Measurements from ENCODE around the gene SHC4.
"Not testable (repeated sequence)": the region's sequence is repeated elsewhere in the genome, so short reads cannot be mapped to it uniquely, and the experiment has no call there.

The SHC4 gene

GRCh38 chr15:48800811-48801455 is 162.8 kb downstream of the SHC4 start:
- Histone ChIP-seq H3K27me3 (ENCODE audit: control insufficient read depth, insufficient read depth, low read length) (no peaks in the 10 kb centered on the region), H3K9me3 (replicated peaks; ENCODE audit: low read length) (no peaks in the 10 kb centered on the region), H3K9ac (ENCODE audit: low read depth, low read length) (peak overlapping the region; percentile 1), H3K4me3 (ENCODE audit: low read length) (no peak overlapping the region), H3K4me2 (ENCODE audit: low read length) (peak overlapping the region; percentile 22), H3K36me3 (ENCODE audit: insufficient read depth, low read length) (no peaks in the 10 kb centered on the region), H3K4me1 (ENCODE audit: control insufficient read depth, insufficient read depth, low read length) (peaks cover 25% of the 10 kb centered on the region)

- no peak overlapping the region for H3K4me2 ChIP-seq (ENCODE audit: low read length)
- H3K9ac ChIP-seq (ENCODE audit: low read depth, low read length), result no peak overlapping the region
- H3K9me3 ChIP-seq (replicated peaks; ENCODE audit: low read length), result no peaks in the 10 kb centered on the region
- no peaks in the 10 kb centered on the region for H3K27me3 ChIP-seq (ENCODE audit: control insufficient read depth, insufficient read depth, low read length)
- H3K36me3 ChIP-seq (ENCODE audit: insufficient read depth, low read length), result no peaks in the 10 kb centered on the region
- H3K4me1 ChIP-seq (ENCODE audit: control insufficient read depth, insufficient read depth, low read length), result peaks cover 23% of the 10 kb centered on the region
- H3K4me3 ChIP-seq (ENCODE audit: low read length), result no peak overlapping the region
Observed at GRCh38 chr15:48800245-48800644, 163.5 kb downstream of the SHC4 start.

GRCh38 chr15:48798319-48798718 is 165.4 kb downstream of the SHC4 start:
- Histone ChIP-seq H3K27me3 (ENCODE audit: control insufficient read depth, insufficient read depth, low read length) (no peaks in the 10 kb centered on the region), H3K9me3 (replicated peaks; ENCODE audit: low read length) (no peaks in the 10 kb centered on the region), H3K4me2 (ENCODE audit: low read length) (no peak overlapping the region), H3K4me3 (ENCODE audit: low read length) (no peak overlapping the region), H3K4me1 (ENCODE audit: control insufficient read depth, insufficient read depth, low read length) (peaks cover 29% of the 10 kb centered on the region), H3K36me3 (ENCODE audit: insufficient read depth, low read length) (no peaks in the 10 kb centered on the region), H3K9ac (ENCODE audit: low read depth, low read length) (no peak overlapping the region)

- Histone ChIP-seq H3K9me3 (replicated peaks; ENCODE audit: low read length) (no peaks in the 10 kb centered on the region), H3K4me2 (ENCODE audit: low read length) (peak overlapping the region; percentile 72), H3K4me3 (ENCODE audit: low read length) (peak overlapping the region; percentile 3), H3K36me3 (ENCODE audit: insufficient read depth, low read length) (no peaks in the 10 kb centered on the region), H3K27me3 (ENCODE audit: control insufficient read depth, insufficient read depth, low read length) (no peaks in the 10 kb centered on the region), H3K4me1 (ENCODE audit: control insufficient read depth, insufficient read depth, low read length) (peaks cover 24% of the 10 kb centered on the region), H3K9ac (ENCODE audit: low read depth, low read length) (no peak overlapping the region)
Observed at GRCh38 chr15:48796930-48797329, 166.8 kb downstream of the SHC4 start.

- no peaks in the 10 kb centered on the region for H3K9me3 ChIP-seq (replicated peaks; ENCODE audit: low read length)
- H3K27me3 ChIP-seq (ENCODE audit: control insufficient read depth, insufficient read depth, low read length), result no peaks in the 10 kb centered on the region
- no peaks in the 10 kb centered on the region for H3K36me3 ChIP-seq (ENCODE audit: insufficient read depth, low read length)
- peak overlapping the region; percentile 72 for H3K4me2 ChIP-seq (ENCODE audit: low read length)
- H3K9ac ChIP-seq (ENCODE audit: low read depth, low read length), result no peak overlapping the region
- H3K4me3 ChIP-seq (ENCODE audit: low read length), result no peak overlapping the region
- peaks cover 24% of the 10 kb centered on the region for H3K4me1 ChIP-seq (ENCODE audit: control insufficient read depth, insufficient read depth, low read length)
Observed at GRCh38 chr15:48796521-48796920, 167.2 kb downstream of the SHC4 start.

GRCh38 chr15:48795901-48796300 is 167.8 kb downstream of the SHC4 start:
- H3K9me3 ChIP-seq (replicated peaks; ENCODE audit: low read length), result no peaks in the 10 kb centered on the region

GRCh38 chr15:48794697-48795134 is 169.0 kb downstream of the SHC4 start:
- no peak overlapping the region for H3K4me3 ChIP-seq (ENCODE audit: low read length)
- H3K27me3 ChIP-seq (ENCODE audit: control insufficient read depth, insufficient read depth, low read length), result no peaks in the 10 kb centered on the region
- H3K9me3 ChIP-seq (replicated peaks; ENCODE audit: low read length), result no peaks in the 10 kb centered on the region
- no peaks in the 10 kb centered on the region for H3K36me3 ChIP-seq (ENCODE audit: insufficient read depth, low read length)
- H3K4me1 ChIP-seq (ENCODE audit: control insufficient read depth, insufficient read depth, low read length), result peaks cover 19% of the 10 kb centered on the region
- H3K9ac ChIP-seq (ENCODE audit: low read depth, low read length), result no peak overlapping the region
- no peak overlapping the region for H3K4me2 ChIP-seq (ENCODE audit: low read length)

More at GRCh38 chr15:48795901-48796300, 167.8 kb downstream of the SHC4 start:
- Histone ChIP-seq H3K4me3 (ENCODE audit: low read length) (no peak overlapping the region), H3K27me3 (ENCODE audit: control insufficient read depth, insufficient read depth, low read length) (no peaks in the 10 kb centered on the region), H3K36me3 (ENCODE audit: insufficient read depth, low read length) (no peaks in the 10 kb centered on the region), H3K9ac (ENCODE audit: low read depth, low read length) (no peak overlapping the region), H3K4me1 (ENCODE audit: control insufficient read depth, insufficient read depth, low read length) (peaks cover 23% of the 10 kb centered on the region), H3K4me2 (ENCODE audit: low read length) (no peak overlapping the region)

GRCh38 chr15:48792408-48792807 is 171.3 kb downstream of the SHC4 start:
- Histone ChIP-seq H3K27me3 (ENCODE audit: control insufficient read depth, insufficient read depth, low read length) (no peaks in the 10 kb centered on the region), H3K4me3 (ENCODE audit: low read length) (no peak overlapping the region), H3K36me3 (ENCODE audit: insufficient read depth, low read length) (no peaks in the 10 kb centered on the region), H3K4me2 (ENCODE audit: low read length) (no peak overlapping the region), H3K9ac (ENCODE audit: low read depth, low read length) (no peak overlapping the region), H3K4me1 (ENCODE audit: control insufficient read depth, insufficient read depth, low read length) (peaks cover 17% of the 10 kb centered on the region), H3K9me3 (replicated peaks; ENCODE audit: low read length) (no peaks in the 10 kb centered on the region)

- not testable (repeated sequence) for H3K4me3 ChIP-seq (ENCODE audit: low read length); H3K9me3 ChIP-seq (replicated peaks; ENCODE audit: low read length); H3K9ac ChIP-seq (ENCODE audit: low read depth, low read length); H3K4me2 ChIP-seq (ENCODE audit: low read length); H3K4me1 ChIP-seq (ENCODE audit: control insufficient read depth, insufficient read depth, low read length); H3K27me3 ChIP-seq (ENCODE audit: control insufficient read depth, insufficient read depth, low read length); H3K36me3 ChIP-seq (ENCODE audit: insufficient read depth, low read length)
Observed at GRCh38 chr15:48790466-48791115, 173.1 kb downstream of the SHC4 start.

- Histone ChIP-seq H3K9me3 (replicated peaks; ENCODE audit: low read length) (no peaks in the 10 kb centered on the region), H3K36me3 (ENCODE audit: insufficient read depth, low read length) (peaks cover 7% of the 10 kb centered on the region), H3K4me1 (ENCODE audit: control insufficient read depth, insufficient read depth, low read length) (peaks cover 5% of the 10 kb centered on the region), H3K9ac (ENCODE audit: low read depth, low read length) (no peak overlapping the region), H3K4me2 (ENCODE audit: low read length) (no peak overlapping the region), H3K27me3 (ENCODE audit: control insufficient read depth, insufficient read depth, low read length) (no peaks in the 10 kb centered on the region), H3K4me3 (ENCODE audit: low read length) (no peak overlapping the region)
Observed at GRCh38 chr15:48785712-48786111, 178.0 kb downstream of the SHC4 start.

GRCh38 chr15:48785195-48785594 is 178.5 kb downstream of the SHC4 start:
- Histone ChIP-seq H3K36me3 (ENCODE audit: insufficient read depth, low read length) (peaks cover 7% of the 10 kb centered on the region), H3K4me3 (ENCODE audit: low read length) (no peak overlapping the region), H3K9me3 (replicated peaks; ENCODE audit: low read length) (no peaks in the 10 kb centered on the region), H3K27me3 (ENCODE audit: control insufficient read depth, insufficient read depth, low read length) (no peaks in the 10 kb centered on the region), H3K4me2 (ENCODE audit: low read length) (no peak overlapping the region), H3K9ac (ENCODE audit: low read depth, low read length) (no peak overlapping the region), H3K4me1 (ENCODE audit: control insufficient read depth, insufficient read depth, low read length) (peaks cover 5% of the 10 kb centered on the region)

GRCh38 chr15:48784756-48785155 is 179.0 kb downstream of the SHC4 start:
- Histone ChIP-seq H3K4me2 (ENCODE audit: low read length) (no peak overlapping the region), H3K36me3 (ENCODE audit: insufficient read depth, low read length) (peaks cover 7% of the 10 kb centered on the region), H3K27me3 (ENCODE audit: control insufficient read depth, insufficient read depth, low read length) (no peaks in the 10 kb centered on the region)

More at GRCh38 chr15:48784756-48785155, 179.0 kb downstream of the SHC4 start:
- Histone ChIP-seq H3K4me3 (ENCODE audit: low read length) (no peak overlapping the region), H3K9ac (ENCODE audit: low read depth, low read length) (no peak overlapping the region), H3K4me1 (ENCODE audit: control insufficient read depth, insufficient read depth, low read length) (peaks cover 5% of the 10 kb centered on the region), H3K9me3 (replicated peaks; ENCODE audit: low read length) (no peaks in the 10 kb centered on the region)

All from skeletal muscle satellite cell (primary cell).